GM19023 (cell line): Measurements from ENCODE around the gene TENT4A.

ENCODE experiments used
- ATAC-seq: cut with Tn5 transposase; IDR thresholded peaks from one replicate; pipeline ENCODE4 v1.9.1; 2021; ENCODE audit warnings: mild to moderate bottlenecking, moderate library complexity; ENCODE audit not compliant: unreplicated experiment

The TENT4A gene

GRCh38 chr5:6731465-6732237 is 18.4 kb downstream of the TENT4A start:
- ATAC-seq = no peak

GRCh38 chr5:6732634-6733410 is 19.6 kb downstream of the TENT4A start:
- no peak for ATAC-seq

GRCh38 chr5:6733411-6734242 is 20.4 kb downstream of the TENT4A start:
- ATAC-seq = no peak

- no peak for ATAC-seq
These were observed 21.0 kb downstream of the TENT4A start for GRCh38 chr5:6734243-6734700.

- ATAC-seq = peak; percentile 32
These were observed 21.5 kb downstream of the TENT4A start for GRCh38 chr5:6734781-6735180.

- no peak for ATAC-seq
These were observed 22.9 kb downstream of the TENT4A start for GRCh38 chr5:6736106-6736505.

- ATAC-seq = peak; percentile 1
These were observed 23.4 kb downstream of the TENT4A start for GRCh38 chr5:6736524-6737042.

GRCh38 chr5:6737043-6737941 is 24.1 kb downstream of the TENT4A start:
- ATAC-seq = peak; percentile 78

- no peak for ATAC-seq
These were observed 26.4 kb downstream of the TENT4A start for GRCh38 chr5:6739603-6740002.

GRCh38 chr5:6740586-6741150 is 27.4 kb downstream of the TENT4A start:
- ATAC-seq = no peak

GRCh38 chr5:6742081-6742758 is 29.0 kb downstream of the TENT4A start:
- no peak for ATAC-seq

- no peak for ATAC-seq
These were observed 29.9 kb downstream of the TENT4A start for GRCh38 chr5:6743161-6743560.

GRCh38 chr5:6744841-6745705 is 31.8 kb downstream of the TENT4A start:
- no peak for ATAC-seq

- ATAC-seq = no peak
These were observed 32.5 kb downstream of the TENT4A start for GRCh38 chr5:6745706-6746222.

GRCh38 chr5:6746244-6746643 is 33.0 kb downstream of the TENT4A start:
- ATAC-seq = no peak

- no peak for ATAC-seq
These were observed 33.9 kb downstream of the TENT4A start for GRCh38 chr5:6747103-6747502.

- ATAC-seq = no peak
These were observed 34.9 kb downstream of the TENT4A start for GRCh38 chr5:6748142-6748541.
